GM12865 (cell line): ENCODE data around the gene PPME1.

Experiments used
- DNase-seq: peaks from one replicate; pipeline ENCODE4 v3.0.0; 2010; ENCODE audit warnings: low read depth
- H3K4me3 ChIP-seq: 2 replicates; pipeline ENCODE4 v1.5.1; 2011; ENCODE audit warnings: mild to moderate bottlenecking, low read depth, low read length, control low read depth
- TF ChIP-seq, protein P1 (sequence below): IDR thresholded peaks from 2 replicates; pipeline ENCODE4 v1.5.1; 2011; ENCODE audit warnings: low read length, control low read depth, low read depth, inconsistent platforms; ENCODE audit not compliant: insufficient read depth; ENCODE audit errors: missing control alignments

The PPME1 gene

GRCh38 chr11:74256378-74257133 lies 85.5 kb downstream of the PPME1 start:
- DNase-seq: no peak
- TF ChIP-seq, protein P1, sequence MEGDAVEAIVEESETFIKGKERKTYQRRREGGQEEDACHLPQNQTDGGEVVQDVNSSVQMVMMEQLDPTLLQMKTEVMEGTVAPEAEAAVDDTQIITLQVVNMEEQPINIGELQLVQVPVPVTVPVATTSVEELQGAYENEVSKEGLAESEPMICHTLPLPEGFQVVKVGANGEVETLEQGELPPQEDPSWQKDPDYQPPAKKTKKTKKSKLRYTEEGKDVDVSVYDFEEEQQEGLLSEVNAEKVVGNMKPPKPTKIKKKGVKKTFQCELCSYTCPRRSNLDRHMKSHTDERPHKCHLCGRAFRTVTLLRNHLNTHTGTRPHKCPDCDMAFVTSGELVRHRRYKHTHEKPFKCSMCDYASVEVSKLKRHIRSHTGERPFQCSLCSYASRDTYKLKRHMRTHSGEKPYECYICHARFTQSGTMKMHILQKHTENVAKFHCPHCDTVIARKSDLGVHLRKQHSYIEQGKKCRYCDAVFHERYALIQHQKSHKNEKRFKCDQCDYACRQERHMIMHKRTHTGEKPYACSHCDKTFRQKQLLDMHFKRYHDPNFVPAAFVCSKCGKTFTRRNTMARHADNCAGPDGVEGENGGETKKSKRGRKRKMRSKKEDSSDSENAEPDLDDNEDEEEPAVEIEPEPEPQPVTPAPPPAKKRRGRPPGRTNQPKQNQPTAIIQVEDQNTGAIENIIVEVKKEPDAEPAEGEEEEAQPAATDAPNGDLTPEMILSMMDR: no peak
- no peak overlapping the region for H3K4me3 ChIP-seq

- TF ChIP-seq, protein P1: no peak
- no peak overlapping the region for H3K4me3 ChIP-seq
- no peak for DNase-seq
Measured at GRCh38 chr11:74257959-74258553, 87.0 kb downstream of the PPME1 start.

GRCh38 chr11:74262725-74263124 lies 91.6 kb downstream of the PPME1 start:
- TF ChIP-seq, protein P1: no peak
- no peak overlapping the region for H3K4me3 ChIP-seq
- no peak for DNase-seq

- H3K4me3 ChIP-seq: no peak overlapping the region
- no peak for DNase-seq
- TF ChIP-seq, protein P1: no peak
Measured at GRCh38 chr11:74265256-74265655, 94.2 kb downstream of the PPME1 start.

DNA sequence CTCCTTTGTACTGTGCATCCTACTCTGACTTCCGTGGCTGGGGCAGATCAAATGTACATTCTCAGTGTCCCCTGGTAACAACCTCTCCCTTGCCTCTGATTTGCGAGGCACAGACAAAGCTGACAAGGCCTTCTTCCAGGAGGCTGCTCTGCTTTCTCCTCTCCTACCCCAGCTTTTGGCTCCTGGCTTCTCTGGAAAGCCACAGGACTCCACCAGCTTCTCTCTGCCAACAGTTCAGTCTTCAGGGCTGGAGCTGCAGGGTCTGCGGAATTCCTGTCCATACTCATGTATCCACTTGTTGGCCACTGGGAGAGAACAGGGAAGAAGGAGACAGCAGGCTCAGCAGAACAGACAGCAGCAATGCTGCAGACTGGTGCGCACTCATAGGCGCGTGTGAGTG lies 95.9 kb downstream of the PPME1 start:
- no peak overlapping the region for H3K4me3 ChIP-seq
- DNase-seq: no peak
- TF ChIP-seq, protein P1: no peak

DNA sequence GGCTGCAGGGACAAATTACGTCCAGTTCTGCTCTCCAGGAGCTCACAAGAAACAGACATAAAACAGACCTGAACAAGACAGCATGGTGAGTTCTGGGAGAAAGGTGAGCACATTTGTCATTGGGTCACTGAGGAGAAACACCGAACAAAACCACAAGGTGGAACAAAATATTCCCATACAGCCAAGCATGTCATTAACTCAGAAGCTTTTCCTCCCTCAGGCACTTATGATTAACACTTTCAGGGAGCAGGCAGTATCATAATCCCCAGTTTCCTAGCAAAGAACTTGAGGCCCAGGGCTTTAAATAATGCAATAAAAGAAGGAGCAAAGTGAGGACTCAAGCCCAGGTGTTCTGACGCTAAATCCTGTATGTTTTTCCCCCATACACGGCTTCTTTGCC lies 97.4 kb downstream of the PPME1 start:
- TF ChIP-seq, protein P1: no peak
- no peak overlapping the region for H3K4me3 ChIP-seq
- DNase-seq: no peak
